Breast epithelium (tissue), 3 donors: ENCODE data around the gene IMPA2.

Experiments
- CTCF ChIP-seq, 3 donors: fragments of 450-650 bp; IDR thresholded peaks; one replicate each; pipeline ENCODE4 v1.5.1; 2016 to 2017; ENCODE audit warnings: antibody characterized with exemption in 3 of 3, mild to moderate bottlenecking in 3 of 3, moderate library complexity in 3 of 3
- POLR2AphosphoS5 ChIP-seq, 3 donors: sonication (generic); formaldehyde crosslinking; IDR thresholded peaks; one replicate each; pipeline ENCODE4 v1.6.1; 2017; ENCODE audit warnings: antibody characterized with exemption in 3 of 3

GRCh38 chr18:12013186-12013916, 32.0 kb downstream of the IMPA2 start:
- TF ChIP-seq CTCF (IDR thresholded peaks at IDR 0.05) (no peak), POLR2AphosphoS5 (IDR thresholded peaks at IDR 0.05) (no peak)
